Body of pancreas (tissue), 4 donors: ENCODE data around the gene TRIP13.

Experiments
- POLR2A ChIP-seq, 3 donors: fragments of 450-650 bp; IDR thresholded peaks; one replicate each; pipeline ENCODE4 v1.6.1; 2016; ENCODE audit warnings: antibody characterized with exemption in 3 of 3, mild to moderate bottlenecking in 2 of 3
- TF ChIP-seq, protein P1 (sequence below), 7 experiments: fragments of 450-650 bp in 4 of 7; fragments of 200-600 bp in 3 of 7; sonication (generic) in 3 of 7; IDR thresholded peaks; one replicate each; pipeline ENCODE4 v1.5.1; 2016 to 2019; ENCODE audit warnings: antibody characterized with exemption in 7 of 7

- TF ChIP-seq, protein P1, sequence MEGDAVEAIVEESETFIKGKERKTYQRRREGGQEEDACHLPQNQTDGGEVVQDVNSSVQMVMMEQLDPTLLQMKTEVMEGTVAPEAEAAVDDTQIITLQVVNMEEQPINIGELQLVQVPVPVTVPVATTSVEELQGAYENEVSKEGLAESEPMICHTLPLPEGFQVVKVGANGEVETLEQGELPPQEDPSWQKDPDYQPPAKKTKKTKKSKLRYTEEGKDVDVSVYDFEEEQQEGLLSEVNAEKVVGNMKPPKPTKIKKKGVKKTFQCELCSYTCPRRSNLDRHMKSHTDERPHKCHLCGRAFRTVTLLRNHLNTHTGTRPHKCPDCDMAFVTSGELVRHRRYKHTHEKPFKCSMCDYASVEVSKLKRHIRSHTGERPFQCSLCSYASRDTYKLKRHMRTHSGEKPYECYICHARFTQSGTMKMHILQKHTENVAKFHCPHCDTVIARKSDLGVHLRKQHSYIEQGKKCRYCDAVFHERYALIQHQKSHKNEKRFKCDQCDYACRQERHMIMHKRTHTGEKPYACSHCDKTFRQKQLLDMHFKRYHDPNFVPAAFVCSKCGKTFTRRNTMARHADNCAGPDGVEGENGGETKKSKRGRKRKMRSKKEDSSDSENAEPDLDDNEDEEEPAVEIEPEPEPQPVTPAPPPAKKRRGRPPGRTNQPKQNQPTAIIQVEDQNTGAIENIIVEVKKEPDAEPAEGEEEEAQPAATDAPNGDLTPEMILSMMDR (IDR thresholded peaks at IDR 0.05), result no peak
- no peak for TF ChIP-seq POLR2A (IDR thresholded peaks at IDR 0.05)
These were observed 40.7 kb upstream of the TRIP13 start for GRCh38 chr5:852018-852417.
